ENCODE data around the gene LRRC23. TPM values are rescaled to one million over a fixed set of nuclear protein-coding genes. Genes with fewer than 3 reads are reported as not detected.
A peak's percentile ranks its signal among the peaks of the same experiment; 100 is the strongest.

LRRC23 gene
- polyA plus RNA-seq, 1 of the 3 experiments (the other 2 are of a cell fraction), result 11.9 TPM

DNA sequence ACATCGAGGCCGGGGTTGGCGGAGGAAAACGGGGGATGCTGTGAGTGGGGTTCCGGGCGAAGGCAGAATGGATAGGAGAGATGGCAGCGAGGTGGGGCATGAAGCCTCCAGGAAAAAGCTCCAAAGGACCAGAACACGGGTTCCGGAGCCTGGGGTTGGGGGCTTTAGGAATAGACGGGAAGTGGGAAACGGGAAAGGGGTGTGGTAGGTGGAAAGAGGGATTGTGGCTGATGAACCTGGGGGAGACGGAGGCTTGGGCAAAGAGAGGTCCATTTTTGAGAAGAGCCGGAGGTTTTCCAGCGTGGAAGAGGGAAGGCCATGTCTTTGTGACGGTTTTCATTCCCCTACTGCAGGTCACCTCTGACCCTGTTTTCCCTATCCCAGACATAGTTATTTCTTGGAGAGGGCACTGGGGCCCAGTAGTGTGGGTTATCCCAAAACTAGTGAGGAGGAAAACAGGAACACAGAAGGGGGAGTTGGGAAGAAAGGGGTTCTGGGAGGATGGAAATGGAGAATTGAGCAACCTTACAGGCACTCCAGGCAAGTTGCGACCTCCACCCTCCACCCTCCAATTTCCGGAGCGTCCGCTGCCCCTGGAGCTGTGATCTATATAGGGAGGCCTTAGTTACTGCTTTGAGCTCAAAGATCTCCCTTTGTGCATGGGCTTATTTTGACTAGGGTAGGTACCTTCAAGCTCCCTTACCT lies 24.2 kb downstream of the LRRC23 start:
- peaks cover 12 to 30% of the 10 kb centered on the region in 2 experiments for H3K36me3 ChIP-seq (replicated peaks in 1 of 2; ENCODE audit: control insufficient read depth in 1 of 2, insufficient read depth in 2 of 2, low read length in 1 of 2)
- no peak overlapping the region for H2AFZ ChIP-seq (ENCODE audit: low read depth)
- no peak for DNase-seq
- H3K4me2 ChIP-seq, result peak overlapping the region; percentile 95
- TF ChIP-seq NRF1 (IDR thresholded peaks at IDR 0.05; ENCODE audit: low read depth, low read length), result no peak
- 0 out of 2 replicates have a peak, but pooled peaks have one; percentile 7 for TF ChIP-seq YY1 (IDR thresholded peaks at IDR 0.05; ENCODE audit: low read depth)
- no peaks in the 10 kb centered on the region for H3K27me3 ChIP-seq (ENCODE audit: insufficient read depth)
- peaks cover 29% of the 10 kb centered on the region for H3F3A ChIP-seq (replicated peaks; ENCODE audit: insufficient read depth)
- 4% methylated on average over 19 of the region's 19 CpGs for WGBS (ENCODE audit: low lambda C conversion rate)
- peaks cover 74% of the 10 kb centered on the region for H3K79me2 ChIP-seq (ENCODE audit: insufficient read depth)
- CTCF ChIA-PET, result interaction anchor here (1.1 to 6.7 kb wide), 4 partner anchors 9 to 36 kb away, joined by 3 to 33 read pairs (median 12); partner anchors contain the start of genes C12orf57 and RNU7-1
- H4K20me1 ChIP-seq (ENCODE audit: insufficient read depth), result peaks cover 53% of the 10 kb centered on the region
- POLR2A ChIA-PET, result interaction anchor here (0.6 to 7.3 kb wide), 6 partner anchors 9 to 56 kb away, joined by 3 to 82 read pairs (median 4); partner anchors contain the start of genes C12orf57, ENO2, RNU7-1 and SPSB2
- no peaks in the 10 kb centered on the region for H3K9me3 ChIP-seq
- H3K4me1 ChIP-seq (ENCODE audit: control insufficient read depth in 1 of 2, insufficient read depth in 2 of 2, low read depth in 1 of 2, low read length in 1 of 2), result peaks cover 37 to 38% of the 10 kb centered on the region in 2 experiments
- H3K27ac ChIP-seq (ENCODE audit: low read depth in 2 of 2, low read length in 1 of 2), result peak overlapping the region; percentile 50 to 76; a peak in 3 of 4 replicates
- no peaks in the 10 kb centered on the region for H3K9me2 ChIP-seq
- peak overlapping the region; percentile 82 to 87 for H3K4me3 ChIP-seq (ENCODE audit: low read depth in 2 of 2, low read length in 1 of 2)
- peak overlapping the region; percentile 94 for H3K9ac ChIP-seq

DNA sequence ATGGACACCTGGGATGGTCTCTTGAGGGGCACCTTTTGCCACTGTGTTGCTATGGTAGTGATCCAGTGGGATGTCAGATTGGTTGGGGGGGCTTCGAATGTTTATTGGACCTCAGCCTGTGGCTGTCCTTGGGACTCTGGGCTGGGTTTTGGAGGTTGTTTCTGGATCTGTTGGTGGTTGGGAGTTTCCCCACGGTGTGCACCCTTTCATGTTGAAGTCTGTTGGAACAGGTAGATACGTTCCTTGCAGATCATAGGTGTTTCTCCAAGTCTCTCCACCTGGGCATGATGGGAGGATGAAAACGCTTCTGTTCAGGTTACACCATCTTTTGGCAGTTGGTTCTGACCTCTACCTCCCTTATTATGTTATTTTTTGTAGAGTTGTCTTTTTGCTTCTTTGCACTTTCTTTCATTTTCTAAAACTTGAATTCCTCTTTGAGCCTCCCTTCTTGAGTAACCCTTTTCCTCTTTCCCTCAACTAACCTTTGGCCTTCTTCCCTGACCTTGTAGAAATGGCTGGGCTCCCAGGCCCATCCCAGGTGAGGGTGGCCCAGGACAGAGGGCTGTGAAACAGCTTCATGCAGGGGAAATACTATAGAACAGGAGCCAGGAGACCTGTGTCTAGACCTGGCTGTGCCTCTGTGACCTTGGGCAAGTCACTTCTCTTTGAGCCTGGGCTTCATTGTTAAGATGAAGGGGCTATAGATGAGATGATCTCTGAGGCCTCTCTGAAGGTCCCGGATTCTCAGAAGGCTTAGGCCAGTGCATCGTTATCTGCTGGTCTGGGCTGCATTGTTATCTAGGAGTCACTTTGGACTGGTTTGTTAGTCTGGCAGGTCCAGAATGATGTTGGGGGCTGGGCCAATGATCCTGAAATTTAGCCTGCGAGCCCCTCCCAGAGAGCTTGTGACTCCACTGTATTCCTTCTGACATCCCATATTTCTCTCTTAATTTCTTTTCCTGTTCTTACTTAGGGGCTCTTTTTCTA lies 25.1 kb downstream of the LRRC23 start:
- H3K9ac ChIP-seq, result peak overlapping the region; percentile 94
- peaks cover 34% of the 10 kb centered on the region for H3F3A ChIP-seq (replicated peaks; ENCODE audit: insufficient read depth)
- H3K27ac ChIP-seq (ENCODE audit: low read depth in 2 of 2, low read length in 1 of 2), result peak overlapping the region; percentile 50 to 76; a peak in 3 of 4 replicates
- peaks cover 83% of the 10 kb centered on the region for H3K79me2 ChIP-seq (ENCODE audit: insufficient read depth)
- peaks cover 33 to 34% of the 10 kb centered on the region in 2 experiments for H3K4me1 ChIP-seq (ENCODE audit: control insufficient read depth in 1 of 2, insufficient read depth in 2 of 2, low read depth in 1 of 2, low read length in 1 of 2)
- ChIA-PET POLR2A (interaction anchor here (1.0 to 7.3 kb wide), 5 partner anchors 8 to 57 kb away, joined by 3 to 82 read pairs (median 4); partner anchors contain the start of genes C12orf57, ENO2, RNU7-1 and SPSB2), CTCF (interaction anchor here (1.5 to 6.7 kb wide), 4 partner anchors 8 to 60 kb away, joined by 3 to 33 read pairs (median 12); partner anchors contain the start of genes C12orf57 and RNU7-1)
- no peaks in the 10 kb centered on the region for H3K27me3 ChIP-seq (ENCODE audit: insufficient read depth)
- H4K20me1 ChIP-seq (ENCODE audit: insufficient read depth), result peaks cover 57% of the 10 kb centered on the region
- no peak overlapping the region for H2AFZ ChIP-seq (ENCODE audit: low read depth)
- WGBS (ENCODE audit: low lambda C conversion rate), result 66% methylated on average over 7 of the region's 7 CpGs
- DNase-seq, result no peak
- peak overlapping the region; percentile 95 for H3K4me2 ChIP-seq
- H3K9me2 ChIP-seq, result no peaks in the 10 kb centered on the region
- H3K9me3 ChIP-seq, result no peaks in the 10 kb centered on the region
- peaks cover 21 to 39% of the 10 kb centered on the region in 2 experiments for H3K36me3 ChIP-seq (replicated peaks in 1 of 2; ENCODE audit: control insufficient read depth in 1 of 2, insufficient read depth in 2 of 2, low read length in 1 of 2)
- H3K4me3 ChIP-seq (ENCODE audit: low read depth in 2 of 2, low read length in 1 of 2), result peak overlapping the region; percentile 82 to 87
- TF ChIP-seq RAD21 (IDR thresholded peaks at IDR 0.05; ENCODE audit: low read length) (no peak), USF1 (IDR thresholded peaks at IDR 0.05; ENCODE audit: borderline replicate concordance, low read depth) (no peak), REST (IDR thresholded peaks at IDR 0.05; ENCODE audit: low read depth, low read length) (no peak), MXI1 (IDR thresholded peaks at IDR 0.05; ENCODE audit: low read depth, low read length) (no peak), JUND (IDR thresholded peaks at IDR 0.05) (no peak), GATA2 (CRISPR knock-in tag; IDR thresholded peaks at IDR 0.05) (no peak), MAX (IDR thresholded peaks at IDR 0.05; ENCODE audit: low read depth) (no peak), RXRA (IDR thresholded peaks at IDR 0.05; ENCODE audit: borderline replicate concordance, low read depth) (no peak), TCF12 (IDR thresholded peaks at IDR 0.05) (no peak), ZBTB33 (IDR thresholded peaks at IDR 0.05; ENCODE audit: borderline replicate concordance, low read depth) (no peak), CTCF (IDR thresholded peaks at IDR 0.05) (no peak), ELF1 (IDR thresholded peaks at IDR 0.05) (no peak)
